COR-L47 (cell line): ENCODE data around the gene SETX.
"Not testable (repeated sequence)": the region's sequence is repeated elsewhere in the genome, so short reads cannot be mapped to it uniquely, and the experiment has no call there.

Experiments used
- DNase-seq: peaks from one replicate; lab custom pipeline; 2025; lab: John Stamatoyannopoulos, UW

SETX gene, protein sequence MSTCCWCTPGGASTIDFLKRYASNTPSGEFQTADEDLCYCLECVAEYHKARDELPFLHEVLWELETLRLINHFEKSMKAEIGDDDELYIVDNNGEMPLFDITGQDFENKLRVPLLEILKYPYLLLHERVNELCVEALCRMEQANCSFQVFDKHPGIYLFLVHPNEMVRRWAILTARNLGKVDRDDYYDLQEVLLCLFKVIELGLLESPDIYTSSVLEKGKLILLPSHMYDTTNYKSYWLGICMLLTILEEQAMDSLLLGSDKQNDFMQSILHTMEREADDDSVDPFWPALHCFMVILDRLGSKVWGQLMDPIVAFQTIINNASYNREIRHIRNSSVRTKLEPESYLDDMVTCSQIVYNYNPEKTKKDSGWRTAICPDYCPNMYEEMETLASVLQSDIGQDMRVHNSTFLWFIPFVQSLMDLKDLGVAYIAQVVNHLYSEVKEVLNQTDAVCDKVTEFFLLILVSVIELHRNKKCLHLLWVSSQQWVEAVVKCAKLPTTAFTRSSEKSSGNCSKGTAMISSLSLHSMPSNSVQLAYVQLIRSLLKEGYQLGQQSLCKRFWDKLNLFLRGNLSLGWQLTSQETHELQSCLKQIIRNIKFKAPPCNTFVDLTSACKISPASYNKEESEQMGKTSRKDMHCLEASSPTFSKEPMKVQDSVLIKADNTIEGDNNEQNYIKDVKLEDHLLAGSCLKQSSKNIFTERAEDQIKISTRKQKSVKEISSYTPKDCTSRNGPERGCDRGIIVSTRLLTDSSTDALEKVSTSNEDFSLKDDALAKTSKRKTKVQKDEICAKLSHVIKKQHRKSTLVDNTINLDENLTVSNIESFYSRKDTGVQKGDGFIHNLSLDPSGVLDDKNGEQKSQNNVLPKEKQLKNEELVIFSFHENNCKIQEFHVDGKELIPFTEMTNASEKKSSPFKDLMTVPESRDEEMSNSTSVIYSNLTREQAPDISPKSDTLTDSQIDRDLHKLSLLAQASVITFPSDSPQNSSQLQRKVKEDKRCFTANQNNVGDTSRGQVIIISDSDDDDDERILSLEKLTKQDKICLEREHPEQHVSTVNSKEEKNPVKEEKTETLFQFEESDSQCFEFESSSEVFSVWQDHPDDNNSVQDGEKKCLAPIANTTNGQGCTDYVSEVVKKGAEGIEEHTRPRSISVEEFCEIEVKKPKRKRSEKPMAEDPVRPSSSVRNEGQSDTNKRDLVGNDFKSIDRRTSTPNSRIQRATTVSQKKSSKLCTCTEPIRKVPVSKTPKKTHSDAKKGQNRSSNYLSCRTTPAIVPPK (N-terminal part only)

DNA sequence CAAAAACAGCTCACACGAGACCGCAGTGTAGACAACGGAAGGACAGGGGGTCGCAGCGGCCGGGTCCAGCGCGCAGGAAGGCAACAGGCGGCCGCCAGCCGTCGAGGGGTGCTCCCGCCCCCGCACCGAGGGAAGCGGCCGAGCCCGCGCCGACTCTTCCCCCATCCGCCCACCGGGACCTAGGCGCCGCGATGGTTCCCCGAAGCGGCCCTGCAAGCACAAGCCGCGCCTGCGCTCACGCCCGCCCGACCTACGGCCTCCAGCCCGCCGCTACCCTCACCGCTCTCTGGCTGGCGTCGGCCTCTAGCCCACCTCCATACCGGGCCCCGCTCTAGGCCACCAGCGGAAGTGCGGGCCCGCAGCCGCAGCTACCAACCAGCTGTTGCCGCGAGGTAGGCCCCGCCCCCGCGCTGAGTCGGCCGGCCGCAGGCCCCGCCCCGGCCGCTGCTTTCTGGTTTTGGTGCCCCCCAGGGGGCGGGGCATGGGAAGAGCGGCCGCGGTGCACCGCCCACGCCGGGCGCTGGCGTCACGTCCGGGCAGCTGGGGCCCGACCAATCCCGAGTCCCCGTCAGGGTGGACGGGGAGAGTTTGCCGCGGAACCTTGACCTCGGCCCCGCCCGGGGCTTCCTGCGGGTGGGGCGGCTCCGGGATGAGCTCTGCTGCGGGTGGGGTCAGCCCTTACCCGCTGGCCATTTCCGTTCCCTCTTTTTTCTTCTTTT is at the start of gene SETX:
Gene SETX, minus strand, starts transcription at position 350 of the 719 bp plus-strand sequence. CDS start 5,558 bp downstream, outside the sequence.
- DNase-seq, result peak; percentile 97

DNA sequence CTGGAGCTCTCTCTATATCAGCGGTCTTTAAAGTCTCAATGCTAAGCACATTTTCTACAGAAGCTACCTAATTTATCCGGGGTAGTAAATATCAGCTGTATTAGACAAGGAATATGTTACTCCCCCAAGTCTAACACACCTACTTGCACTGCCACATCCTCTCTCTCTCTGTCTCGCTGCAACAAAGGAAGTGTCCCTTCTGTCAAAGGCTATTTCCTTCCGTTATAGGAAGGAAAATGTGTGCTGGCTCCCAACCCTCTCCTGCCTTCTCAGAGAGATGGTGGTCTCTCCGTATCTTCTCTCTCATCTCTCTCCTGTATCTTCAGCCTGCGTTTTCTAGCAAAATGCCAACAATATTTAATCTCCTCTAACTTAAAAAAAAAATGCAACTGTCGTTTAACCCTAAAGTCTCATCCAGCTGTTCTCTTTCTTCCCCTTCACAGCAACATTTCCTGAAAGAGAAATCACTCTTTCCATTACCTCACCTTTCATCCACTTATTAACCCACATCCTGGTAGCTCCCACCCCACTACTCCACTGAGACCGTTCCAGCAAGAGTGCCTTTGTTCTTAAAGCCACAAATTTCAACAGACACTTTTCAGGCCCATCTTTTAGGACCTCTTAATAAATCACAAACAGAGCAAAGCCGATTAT is 49.6 kb upstream of the SETX start:
- DNase-seq, result no peak

DNA sequence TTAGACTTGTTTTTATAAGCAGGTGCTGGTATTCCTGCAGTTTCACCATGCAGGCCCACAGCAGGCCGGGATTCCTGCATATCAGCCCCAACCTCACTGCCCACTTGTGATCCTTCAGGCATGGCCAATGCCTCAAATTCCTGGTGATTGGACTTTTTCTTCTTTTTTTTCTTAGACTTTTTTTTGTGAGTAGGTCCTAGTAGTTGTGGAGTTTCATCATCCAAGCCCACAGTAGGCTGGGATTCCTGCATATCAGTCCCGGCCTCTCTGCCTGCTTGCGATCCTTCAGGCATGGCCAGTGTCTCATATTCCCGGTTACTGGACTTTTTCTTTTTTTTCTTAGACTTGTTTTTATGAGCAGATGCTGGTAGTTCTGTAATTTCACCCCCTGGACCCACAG is 47.0 kb upstream of the SETX start:
- DNase-seq, result no peak

DNA sequence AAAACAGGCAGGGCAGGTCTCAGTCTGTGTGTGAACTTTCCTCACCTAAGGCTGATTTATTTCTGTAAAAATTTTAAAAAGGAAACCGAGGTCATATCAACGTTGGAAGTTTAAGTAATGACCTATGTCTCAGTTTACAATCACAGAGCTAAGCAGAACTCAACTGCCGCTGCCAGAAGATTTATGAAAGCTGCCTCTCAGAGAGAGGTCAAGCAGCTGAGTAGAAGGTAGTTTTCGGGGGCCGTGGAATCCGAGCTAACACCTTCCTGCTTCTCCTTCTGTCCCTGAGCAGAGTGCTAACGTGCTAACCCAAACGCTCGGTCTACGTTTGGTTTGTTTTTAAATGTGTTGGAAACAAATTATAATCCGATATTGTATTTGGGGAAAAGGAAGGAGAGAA is 40.8 kb upstream of the SETX start:
- DNase-seq, result no peak

DNA sequence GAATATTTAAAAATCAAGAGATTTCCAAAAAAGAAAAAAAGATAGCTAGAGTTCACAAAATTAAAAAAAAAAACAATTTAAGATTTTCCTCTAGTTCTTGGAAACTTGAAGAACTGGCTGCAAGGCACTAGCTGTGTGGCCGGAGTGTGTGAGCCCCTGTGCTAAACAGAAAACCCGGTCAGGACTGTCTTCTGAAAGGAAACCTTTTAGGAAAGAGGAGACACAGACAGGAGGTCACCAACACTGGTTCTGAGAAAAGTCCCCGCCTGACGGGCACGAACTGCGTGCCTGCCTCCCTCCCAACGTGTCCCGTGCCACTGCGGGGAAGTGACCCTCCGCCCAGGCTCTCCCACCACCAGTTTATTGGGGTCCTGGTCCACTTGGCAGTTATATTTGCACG is 36.7 kb upstream of the SETX start:
- no peak for DNase-seq

DNA sequence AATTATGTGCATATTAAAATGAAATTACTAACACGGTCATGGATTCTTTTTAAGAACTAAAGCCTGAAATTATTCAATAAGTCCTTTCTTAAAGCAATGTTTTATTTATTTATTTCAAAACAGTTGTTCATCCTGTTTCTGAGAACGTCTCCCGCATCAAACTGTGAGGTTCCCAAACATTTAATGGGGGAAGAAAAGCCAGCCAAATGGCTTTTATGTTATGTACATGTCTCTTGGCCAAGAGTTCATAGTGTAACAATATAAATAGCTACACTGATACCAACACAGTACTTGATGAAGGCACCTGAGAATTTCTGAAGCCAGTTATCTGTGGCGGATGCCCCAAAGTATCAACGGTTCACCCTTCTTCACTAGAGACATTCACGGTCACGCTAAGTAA is 36.2 kb upstream of the SETX start:
- DNase-seq, result no peak

DNA sequence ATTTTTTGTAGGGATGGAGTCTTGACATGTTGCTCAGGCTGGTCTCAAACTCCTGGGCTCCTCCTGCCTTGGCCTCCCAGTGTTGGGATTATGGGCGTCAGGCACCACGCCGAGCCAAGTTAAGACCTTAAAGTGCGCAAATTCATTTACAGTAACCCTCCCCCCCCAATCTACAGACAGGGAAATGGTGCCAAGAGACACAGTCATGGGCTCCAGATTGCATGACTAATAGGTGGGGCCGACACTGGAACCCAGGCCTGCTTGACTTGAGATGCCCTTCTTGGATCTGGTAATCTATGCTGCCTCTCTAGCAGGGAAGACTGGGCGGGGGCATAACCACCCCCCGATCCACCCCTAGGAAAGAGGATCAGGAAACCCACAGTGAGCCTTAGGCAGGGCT is 32.3 kb upstream of the SETX start:
- no peak for DNase-seq

DNA sequence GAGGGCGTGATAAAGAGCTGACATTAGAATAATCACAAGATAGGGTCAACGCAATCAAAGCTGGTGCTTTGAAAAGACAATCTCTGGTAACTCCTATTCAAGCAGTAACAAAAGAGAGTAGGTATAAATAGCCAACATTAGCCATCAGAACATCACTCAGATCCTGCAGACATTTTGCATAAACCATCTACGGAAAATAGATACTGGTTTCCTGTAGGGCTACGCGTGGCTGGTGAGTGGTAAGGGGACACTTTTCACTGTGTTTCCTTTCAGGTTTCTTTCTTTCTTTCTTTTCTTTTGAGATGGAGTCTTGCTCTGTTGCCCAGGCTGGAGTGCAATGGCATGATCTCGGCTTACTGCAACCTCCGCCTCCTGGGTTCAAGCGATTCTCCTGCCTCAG is 29.6 kb upstream of the SETX start:
- no peak for DNase-seq

DNA sequence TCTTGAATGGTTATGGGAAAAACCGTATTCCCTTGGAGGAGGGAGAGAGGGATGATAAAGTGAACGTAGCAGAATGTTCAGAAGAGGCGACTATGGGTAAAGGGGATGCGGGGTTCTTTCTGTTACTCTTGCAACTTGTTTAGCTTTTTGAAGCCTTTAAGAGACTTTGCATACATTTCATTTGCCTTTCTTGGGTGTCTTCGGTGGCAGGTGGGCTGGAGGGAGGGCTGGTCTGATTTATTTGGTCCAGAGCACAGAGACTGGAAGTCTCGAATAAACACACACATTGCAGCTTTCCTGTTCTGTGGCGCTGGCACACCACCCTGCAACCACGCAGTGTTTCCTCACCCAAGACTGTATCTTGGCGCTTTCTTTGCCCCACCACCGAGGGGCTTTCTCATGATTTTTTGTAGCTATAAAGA is 28.7 kb upstream of the SETX start:
- DNase-seq, result no peak

DNA sequence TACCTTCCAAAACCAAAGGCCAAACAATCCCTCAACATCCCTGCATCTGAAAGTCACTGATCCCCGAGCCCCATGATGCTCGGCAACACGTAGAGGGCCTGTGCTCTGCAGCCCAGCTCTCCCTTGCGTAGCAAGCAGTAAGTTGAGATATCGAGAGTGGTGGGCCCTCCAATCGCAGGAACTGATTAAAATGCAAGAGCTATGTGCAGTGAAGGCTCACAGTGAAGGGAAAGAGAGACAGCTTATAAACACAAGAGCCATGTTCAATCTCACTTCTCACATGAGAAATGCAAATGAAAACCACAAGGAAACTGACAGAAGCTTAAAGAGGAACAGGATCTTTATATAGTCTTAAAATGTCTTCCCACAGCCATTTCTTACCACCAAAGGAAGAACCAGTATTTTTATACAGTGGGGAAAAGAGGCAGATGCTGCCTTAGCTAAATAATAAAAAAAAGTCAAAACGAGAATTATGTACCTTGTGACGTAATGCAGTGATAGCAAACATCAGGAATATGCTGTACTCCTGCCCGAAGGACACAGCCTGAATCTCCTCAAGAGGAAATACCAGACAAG is 27.3 kb upstream of the SETX start:
- no peak for DNase-seq

DNA sequence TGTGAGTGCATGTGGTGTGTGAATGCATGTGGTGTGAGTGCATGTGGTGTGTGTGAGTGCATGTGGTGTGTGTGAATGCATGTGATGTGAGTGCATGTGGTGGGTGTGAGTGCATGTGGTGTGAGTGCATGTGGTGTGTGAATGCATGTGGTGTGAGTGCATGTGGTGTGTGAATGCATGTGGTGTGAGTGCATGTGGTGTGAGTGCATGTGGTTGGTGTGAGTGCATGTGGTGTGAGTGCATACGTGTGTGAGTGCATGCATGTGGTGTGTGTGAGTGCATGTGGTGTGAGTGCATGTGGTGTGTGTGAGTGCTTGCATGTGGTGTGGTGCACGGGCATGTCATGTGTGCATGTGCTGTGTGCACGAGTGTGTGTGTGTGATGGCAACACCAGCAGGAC is 23.6 kb upstream of the SETX start:
- not testable (repeated sequence) for DNase-seq

DNA sequence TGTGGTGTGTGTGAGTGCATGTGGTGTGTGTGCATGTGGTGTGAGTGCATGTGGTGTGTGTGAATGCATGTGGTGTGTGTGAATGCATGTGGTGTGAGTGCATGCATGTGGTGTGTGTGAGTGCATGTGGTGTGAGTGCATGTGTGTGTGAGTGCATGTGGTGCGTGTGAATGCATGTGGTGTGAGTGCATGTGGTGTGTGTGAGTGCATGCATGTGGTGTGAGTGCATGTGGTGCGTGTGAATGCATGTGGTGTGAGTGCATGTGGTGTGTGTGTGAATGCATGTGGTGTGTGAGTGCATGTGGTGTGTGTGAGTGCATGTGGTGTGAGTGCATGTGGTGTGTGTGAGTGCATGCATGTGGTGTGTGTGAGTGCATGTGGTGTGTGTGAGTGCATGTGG is 23.0 kb upstream of the SETX start:
- not testable (repeated sequence) for DNase-seq

DNA sequence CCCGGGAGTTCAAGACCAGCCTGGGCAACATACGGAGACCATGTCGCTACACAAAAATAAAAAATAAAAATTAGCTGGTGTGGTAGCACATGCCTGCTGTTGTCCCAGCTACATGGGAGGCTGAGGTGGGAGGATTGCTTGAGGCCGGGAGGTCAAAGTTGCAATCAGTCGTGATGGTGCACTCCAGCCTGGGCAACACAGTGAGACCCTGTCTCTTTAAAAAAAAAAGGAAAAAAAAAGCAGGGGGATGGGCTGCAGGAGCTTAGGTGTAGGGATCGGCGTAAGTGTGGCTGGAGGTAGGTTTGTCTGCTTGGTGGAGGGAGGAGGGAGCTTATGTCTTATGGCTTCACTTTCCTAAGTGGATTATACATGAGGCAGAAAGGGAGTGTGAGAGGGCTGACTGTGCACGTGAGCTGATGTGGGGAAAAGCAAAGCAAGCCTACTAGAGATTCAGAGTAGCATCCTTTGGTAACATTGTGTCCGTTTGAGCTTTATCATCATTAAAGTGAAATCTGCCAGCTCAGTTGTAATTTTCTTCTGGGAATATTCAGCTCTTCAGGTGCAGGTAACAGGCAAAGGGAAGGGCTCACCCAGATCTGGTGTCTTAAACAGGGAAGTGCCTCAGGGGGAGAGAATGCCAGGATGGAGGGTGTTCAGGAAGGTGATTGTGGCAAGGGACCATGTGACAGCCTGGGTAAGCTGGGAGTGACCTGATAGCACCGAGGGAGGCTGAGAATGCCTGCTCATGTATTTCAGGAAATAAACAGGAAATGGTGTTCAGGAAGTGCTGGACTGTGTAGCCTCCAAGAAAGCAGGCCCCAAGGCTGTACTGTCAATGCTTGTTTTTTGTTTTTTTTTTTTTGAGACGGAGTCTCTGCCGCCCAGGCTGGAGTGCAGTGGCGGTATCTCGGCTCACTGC is 17.6 kb upstream of the SETX start:
- DNase-seq, result no peak

DNA sequence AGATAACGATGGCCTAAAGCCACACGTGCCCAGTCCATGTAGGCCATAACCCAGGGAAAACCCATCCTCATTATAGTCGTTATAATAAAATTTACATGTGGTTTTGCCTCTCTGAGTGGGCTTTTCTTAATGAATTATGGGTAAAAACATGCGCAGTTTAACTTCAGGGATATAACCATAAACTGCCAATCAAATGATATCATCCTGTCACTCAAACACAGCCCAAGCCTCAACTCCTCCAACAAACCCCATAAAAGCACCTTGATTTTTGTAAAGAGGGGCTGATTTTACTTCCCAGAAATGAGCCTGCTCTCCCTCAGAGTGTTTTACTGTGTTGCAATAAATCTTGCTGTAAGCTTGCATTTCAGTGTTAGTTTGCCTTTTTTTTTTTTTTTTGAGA is 15.8 kb upstream of the SETX start:
- DNase-seq, result no peak

DNA sequence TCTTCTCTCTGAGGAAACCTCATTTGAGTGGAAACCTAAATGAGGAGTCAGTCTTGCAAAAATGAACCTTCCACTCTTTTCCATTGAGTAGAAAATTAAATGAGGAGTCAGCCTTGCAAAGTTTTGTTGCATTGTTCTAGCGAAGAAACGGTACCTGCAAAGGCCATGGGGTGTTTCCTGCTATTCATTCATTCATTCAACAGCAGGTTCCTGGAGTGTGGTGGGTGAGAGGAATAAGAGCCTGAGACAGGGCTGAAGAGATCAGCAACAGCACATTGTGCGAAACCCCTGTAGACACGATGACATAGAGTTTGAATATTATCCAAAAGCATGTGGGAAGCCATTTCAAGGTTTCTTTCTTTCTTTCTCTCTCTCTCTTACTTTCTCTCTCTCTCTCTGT is 14.6 kb upstream of the SETX start:
- no peak for DNase-seq

DNA sequence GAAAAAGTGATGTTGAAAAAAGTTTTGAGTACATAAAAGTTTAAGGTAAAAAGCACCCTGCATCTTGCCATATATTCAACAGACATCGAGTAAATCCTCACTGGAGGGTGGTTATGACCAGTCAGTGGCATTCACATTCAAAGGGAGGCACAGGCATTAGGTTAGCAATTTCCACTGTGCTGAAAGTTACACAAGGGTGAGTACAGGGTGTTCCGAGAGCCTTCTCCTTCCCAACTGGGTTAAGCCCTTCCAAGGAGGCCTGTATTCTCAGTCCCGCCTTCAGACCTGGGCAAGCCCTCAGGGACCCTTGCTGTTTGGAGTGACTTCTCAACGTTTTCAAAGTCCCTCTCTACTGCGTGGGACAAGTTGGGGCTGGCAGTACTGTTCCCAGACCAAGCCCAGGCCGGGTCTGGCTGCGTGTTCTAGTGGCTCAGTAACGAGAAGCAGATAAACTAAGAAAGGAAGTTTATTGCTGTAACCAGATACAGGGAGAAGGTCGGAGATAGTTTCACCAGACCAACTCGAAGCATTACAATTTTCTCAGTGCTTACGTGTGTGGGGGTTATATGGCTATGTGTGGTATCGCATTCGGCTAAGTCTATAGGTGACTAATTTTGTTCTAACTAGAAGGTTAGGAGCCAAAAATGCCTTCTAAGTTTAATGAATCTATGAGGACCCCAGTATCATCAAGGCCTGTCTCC is 13.0 kb upstream of the SETX start:
- DNase-seq, result no peak

DNA sequence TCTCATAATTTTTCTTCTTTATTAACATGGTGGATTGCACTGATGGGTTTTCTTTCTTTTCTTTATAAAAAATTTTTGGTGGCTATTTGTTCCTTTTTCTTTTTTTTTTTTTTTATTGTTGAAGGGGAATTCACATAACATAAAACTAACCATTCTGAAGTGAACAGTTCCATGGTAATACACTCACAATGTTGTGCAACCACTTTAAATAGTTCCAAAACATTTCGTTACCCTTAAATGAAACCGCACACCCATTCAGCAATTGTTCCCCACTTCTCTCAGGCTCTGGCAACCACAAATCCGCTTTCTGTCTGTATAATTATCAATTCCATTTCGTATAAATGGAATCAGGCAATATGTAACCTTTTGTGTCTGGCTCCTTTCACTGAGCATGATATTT is 11.7 kb upstream of the SETX start:
- DNase-seq, result no peak

DNA sequence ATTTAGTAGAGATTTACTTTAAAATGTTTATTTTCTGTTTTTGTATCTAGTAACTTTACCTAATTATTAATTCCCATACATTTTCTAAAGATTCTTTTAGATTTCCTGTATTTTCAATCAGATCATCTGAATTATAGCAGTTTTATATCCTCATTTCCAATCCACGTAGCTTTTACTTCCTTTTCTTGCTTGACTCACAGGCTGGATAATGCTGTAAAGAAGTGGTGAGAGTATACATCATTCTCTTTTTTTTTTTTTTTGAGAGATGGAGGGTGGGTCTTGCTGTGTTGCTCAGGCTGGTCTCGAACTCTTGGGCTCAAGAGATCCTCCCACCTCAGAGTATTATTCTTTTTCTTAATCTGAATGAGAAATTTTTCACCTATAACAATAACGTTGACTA is 11.2 kb upstream of the SETX start:
- no peak for DNase-seq

DNA sequence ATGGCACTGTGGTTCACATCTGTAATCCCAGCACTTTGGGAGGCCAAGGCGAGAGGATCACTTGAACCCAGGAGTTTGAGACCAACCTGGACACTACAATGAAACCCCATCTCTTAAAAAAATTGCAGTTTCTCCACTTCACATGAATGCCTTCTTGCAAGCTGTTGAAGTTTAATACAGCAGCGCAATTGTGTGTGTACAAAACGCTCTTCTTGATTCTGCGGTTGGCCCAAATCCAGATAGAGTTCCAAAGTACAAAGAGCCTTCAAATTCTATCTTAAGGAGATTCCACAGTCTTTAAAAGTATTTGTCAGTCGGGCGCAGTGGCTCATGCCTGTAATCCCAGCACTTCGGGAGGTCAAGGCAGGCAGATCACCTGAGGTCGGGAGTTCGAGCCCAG is 9.3 kb upstream of the SETX start:
- no peak for DNase-seq
